ENCODE results near the gene RC3H1. TPM values are rescaled to one million over a fixed set of nuclear protein-coding genes. Genes with fewer than 3 reads are reported as not detected.

Gene RC3H1
- total and polyA plus RNA-seq, 2 of the 13 experiments (the other 11 are each of a cell fraction or from before 2014, with no cell fraction given) = 11.2 to 19.6 TPM

DNA sequence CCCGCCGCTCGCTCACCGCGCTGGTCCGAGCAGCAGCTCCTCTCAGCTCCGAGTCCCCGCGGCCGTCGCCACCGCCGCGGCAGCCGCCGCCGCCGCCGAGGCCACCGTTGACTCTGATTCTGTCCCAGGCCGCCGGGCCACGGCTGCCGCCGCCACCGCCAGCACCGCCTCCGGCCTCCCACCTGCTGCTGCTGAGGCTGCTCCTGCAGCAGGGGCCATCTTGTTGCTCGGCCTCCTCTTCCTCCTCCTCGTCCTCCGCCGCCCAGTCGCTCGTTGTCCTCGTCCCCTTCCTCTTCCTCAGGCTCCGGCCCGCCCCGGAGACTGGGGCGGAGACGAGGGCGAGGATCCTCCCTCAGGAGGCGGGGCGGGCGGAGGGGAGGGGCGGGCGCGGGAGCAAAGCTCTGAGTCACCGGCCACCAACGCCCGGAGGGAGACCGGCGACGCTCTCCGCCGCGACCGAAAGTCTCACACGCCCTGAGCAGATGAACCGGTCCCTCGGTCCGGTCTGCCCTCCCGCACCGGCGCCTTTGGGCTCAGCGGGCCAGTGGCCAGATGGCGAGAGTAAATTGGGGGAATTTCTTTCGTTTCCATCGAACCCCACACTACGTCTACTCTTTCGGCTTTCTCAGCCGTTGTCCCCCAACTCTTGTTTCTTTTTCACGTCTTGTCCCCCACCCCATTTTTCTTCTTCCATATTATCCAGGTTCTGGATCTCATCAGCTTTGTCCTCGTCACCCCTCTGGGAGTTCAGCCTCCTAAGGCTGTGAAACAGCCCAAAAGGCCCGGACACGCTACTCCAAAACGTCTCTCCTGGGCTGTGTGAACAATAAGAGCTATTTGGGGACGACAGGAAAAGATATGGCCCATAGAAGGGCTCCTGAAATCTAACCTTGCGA, at the start of gene RC3H1 (continued):
- TF ChIP-seq ZGPAT (CRISPR knock-in tag; IDR thresholded peaks at IDR 0.05) = peak; percentile 71
- no peak; the same call in 1 of the 2 replicates for TF ChIP-seq JUNB (CRISPR knock-in tag; IDR thresholded peaks at IDR 0.05; ENCODE audit: borderline replicate concordance)
- TF ChIP-seq YEATS2 (CRISPR knock-in tag; IDR thresholded peaks at IDR 0.05; ENCODE audit: borderline replicate concordance) = 0 out of 2 replicates have a peak, but pooled peaks have one; percentile 24
- peak; percentile 72; the same call in 1 of the 2 replicates for TF ChIP-seq GATA4 (IDR thresholded peaks at IDR 0.05; ENCODE audit: borderline replicate concordance, low read depth)
- peak; percentile 49; the same call in 1 of the 2 replicates for TF ChIP-seq ZSCAN31 (CRISPR knock-in tag; IDR thresholded peaks at IDR 0.05; ENCODE audit: low read depth)
- no peak; the same call in 1 of the 2 replicates for TF ChIP-seq ZNF639 (CRISPR knock-in tag; conservative IDR thresholded peaks at IDR 0.05)
- no peak for TF ChIP-seq ZNF572 (CRISPR knock-in tag; IDR thresholded peaks at IDR 0.05)
- TF ChIP-seq MTF2 (CRISPR knock-in tag; IDR thresholded peaks at IDR 0.05; ENCODE audit: borderline replicate concordance) = 0 out of 2 replicates have a peak, but pooled peaks have one; percentile 13
- TF ChIP-seq SP140L (CRISPR knock-in tag; IDR thresholded peaks at IDR 0.05; ENCODE audit: borderline replicate concordance) = no peak; the same call in 1 of the 2 replicates
- TF ChIP-seq ZNF556 (CRISPR knock-in tag; IDR thresholded peaks at IDR 0.05; ENCODE audit: borderline replicate concordance) = 0 out of 2 replicates have a peak, but pooled peaks have one; percentile 22
- peak; percentile 30; the same call in 1 of the 2 replicates for TF ChIP-seq SPEN (CRISPR knock-in tag; IDR thresholded peaks at IDR 0.05; ENCODE audit: low read depth)
- peak; percentile 89; the same call in 1 of the 2 replicates for TF ChIP-seq SAFB2 (CRISPR knock-in tag; IDR thresholded peaks at IDR 0.05; ENCODE audit: borderline replicate concordance, low read depth)
- TF ChIP-seq ZFP82 (CRISPR knock-in tag; IDR thresholded peaks at IDR 0.05; ENCODE audit: borderline replicate concordance) = peak; percentile 26; the same call in 1 of the 2 replicates
- peak in 1 of 2 experiments; percentile 85; a peak in 2 of 4 replicates for TF ChIP-seq KLF16 (CRISPR knock-in tag; IDR thresholded peaks at IDR 0.05)
- peak; percentile 78; the same call in 1 of the 2 replicates for TF ChIP-seq ZNF512 (CRISPR knock-in tag; IDR thresholded peaks at IDR 0.05)
- TF ChIP-seq, protein P1, sequence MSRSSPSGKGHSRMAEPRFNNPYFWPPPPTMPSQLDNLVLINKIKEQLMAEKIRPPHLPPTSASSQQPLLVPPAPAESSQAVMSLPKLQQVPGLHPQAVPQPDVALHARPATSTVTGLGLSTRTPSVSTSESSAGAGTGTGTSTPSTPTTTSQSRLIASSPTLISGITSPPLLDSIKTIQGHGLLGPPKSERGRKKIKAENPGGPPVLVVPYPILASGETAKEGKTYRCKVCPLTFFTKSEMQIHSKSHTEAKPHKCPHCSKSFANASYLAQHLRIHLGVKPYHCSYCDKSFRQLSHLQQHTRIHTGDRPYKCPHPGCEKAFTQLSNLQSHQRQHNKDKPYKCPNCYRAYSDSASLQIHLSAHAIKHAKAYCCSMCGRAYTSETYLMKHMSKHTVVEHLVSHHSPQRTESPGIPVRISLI (CRISPR knock-in tag; IDR thresholded peaks at IDR 0.05; ENCODE audit: borderline replicate concordance) = no peak
- TF ChIP-seq CBX1 (IDR thresholded peaks at IDR 0.05; ENCODE audit: low read depth) = peak; percentile 10
- TF ChIP-seq RXRB (CRISPR knock-in tag; IDR thresholded peaks at IDR 0.05; ENCODE audit: borderline replicate concordance) = 0 out of 2 replicates have a peak, but pooled peaks have one; percentile 45
- TF ChIP-seq, protein P2, sequence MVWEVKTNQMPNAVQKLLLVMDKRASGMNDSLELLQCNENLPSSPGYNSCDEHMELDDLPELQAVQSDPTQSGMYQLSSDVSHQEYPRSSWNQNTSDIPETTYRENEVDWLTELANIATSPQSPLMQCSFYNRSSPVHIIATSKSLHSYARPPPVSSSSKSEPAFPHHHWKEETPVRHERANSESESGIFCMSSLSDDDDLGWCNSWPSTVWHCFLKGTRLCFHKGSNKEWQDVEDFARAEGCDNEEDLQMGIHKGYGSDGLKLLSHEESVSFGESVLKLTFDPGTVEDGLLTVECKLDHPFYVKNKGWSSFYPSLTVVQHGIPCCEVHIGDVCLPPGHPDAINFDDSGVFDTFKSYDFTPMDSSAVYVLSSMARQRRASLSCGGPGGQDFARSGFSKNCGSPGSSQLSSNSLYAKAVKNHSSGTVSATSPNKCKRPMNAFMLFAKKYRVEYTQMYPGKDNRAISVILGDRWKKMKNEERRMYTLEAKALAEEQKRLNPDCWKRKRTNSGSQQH (CRISPR knock-in tag; IDR thresholded peaks at IDR 0.05; ENCODE audit: low read depth) = no peak; the same call in 1 of the 2 replicates
- TF ChIP-seq RFXANK (CRISPR knock-in tag; IDR thresholded peaks at IDR 0.05) = peak; percentile 50; the same call in 1 of the 2 replicates
- peak; percentile 85; the same call in 1 of the 2 replicates for TF ChIP-seq ZNF678 (CRISPR knock-in tag; IDR thresholded peaks at IDR 0.05)

Data from HepG2 (cell line).